Measurements from ENCODE around the gene LRRC37A3. TPM values are rescaled to one million over a fixed set of nuclear protein-coding genes. Genes with fewer than 3 reads are reported as not detected.

Gene LRRC37A3
- total RNA-seq, 1 experiment from 2014 or later = 10.1 TPM

Small RNAs within 50 kb of the gene (small RNA-seq; reads per million reads assigned to genes)
- gene AC037487.3 (not detected), gene AC103810.6 (not detected), gene AC103810.7 (not detected), gene RDM1P4 (not detected), gene RN7SL404P (not detected), gene RNU7-115P (not detected)

Other genes with a start within 250 kb of the LRRC37A3 start
- gene GNA13, start 137.3 kb upstream of the LRRC37A3 start, total RNA-seq (2014; rRNA removed; shearing (Covaris generic); ENCODE audit: low replicate concordance) = 123 and 352 TPM in 2 replicates
- 12.9 and 13.4 TPM in 2 replicates for gene RGS9, start 217.9 kb upstream of the LRRC37A3 start, total RNA-seq (2014; rRNA removed; shearing (Covaris generic); ENCODE audit: low replicate concordance)